HPDE6-E6E7 (cell line): ENCODE data around the gene PRKN.

ENCODE experiments used
- DNase-seq: peaks from one replicate; pipeline ENCODE4 v3.0.0; 2011; ENCODE audit warnings: missing footprints; ENCODE audit errors: extremely low spot score

The PRKN gene

GRCh38 chr6:161963181-161963580, 764.4 kb downstream of the PRKN start:
- DNase-seq: no peak

- no peak for DNase-seq
Observed at GRCh38 chr6:161961796-161962195, 765.8 kb downstream of the PRKN start.

- no peak for DNase-seq
Observed at GRCh38 chr6:161961046-161961445, 766.5 kb downstream of the PRKN start.

DNA sequence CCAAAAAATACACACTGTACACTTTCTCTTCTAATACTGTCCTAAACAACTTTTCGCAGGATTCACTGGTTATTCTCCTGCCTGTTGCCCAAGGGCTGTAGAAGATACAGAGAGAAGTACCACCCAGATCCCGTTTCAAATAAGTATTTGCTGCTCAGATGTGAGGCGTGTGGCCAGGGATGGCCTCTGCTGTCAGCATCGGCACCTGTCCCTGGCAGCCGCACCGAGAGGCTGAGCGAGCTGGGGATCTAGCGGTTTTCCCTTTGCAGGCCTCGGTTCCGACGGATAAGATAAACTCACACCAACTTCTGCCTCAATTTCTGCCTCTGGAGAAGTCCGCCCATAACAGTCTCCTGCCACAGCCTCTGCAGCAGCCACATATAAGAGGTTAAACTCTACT, 768.5 kb downstream of the PRKN start:
- no peak for DNase-seq

DNA sequence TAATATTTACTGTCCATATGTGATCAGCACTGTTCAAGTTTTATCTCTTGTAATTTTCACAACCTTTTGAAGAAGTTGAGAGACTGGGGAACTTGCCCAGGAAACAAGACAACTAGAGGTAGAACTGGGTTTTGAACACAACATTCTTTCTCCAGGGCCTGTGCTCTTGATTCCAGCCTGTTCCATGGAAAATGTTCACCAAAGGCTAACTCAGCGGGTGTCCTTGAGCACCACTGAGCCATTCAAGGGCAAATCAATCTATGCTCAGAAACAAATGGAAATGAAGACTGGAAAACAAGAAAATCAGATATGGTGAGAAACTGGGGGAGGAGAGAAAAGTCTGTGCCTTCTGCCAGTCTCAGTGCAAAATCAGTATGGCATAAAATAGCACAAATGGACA, 771.5 kb downstream of the PRKN start:
- DNase-seq: no peak

GRCh38 chr6:161954699-161955276, 772.8 kb downstream of the PRKN start:
- DNase-seq: no peak

DNA sequence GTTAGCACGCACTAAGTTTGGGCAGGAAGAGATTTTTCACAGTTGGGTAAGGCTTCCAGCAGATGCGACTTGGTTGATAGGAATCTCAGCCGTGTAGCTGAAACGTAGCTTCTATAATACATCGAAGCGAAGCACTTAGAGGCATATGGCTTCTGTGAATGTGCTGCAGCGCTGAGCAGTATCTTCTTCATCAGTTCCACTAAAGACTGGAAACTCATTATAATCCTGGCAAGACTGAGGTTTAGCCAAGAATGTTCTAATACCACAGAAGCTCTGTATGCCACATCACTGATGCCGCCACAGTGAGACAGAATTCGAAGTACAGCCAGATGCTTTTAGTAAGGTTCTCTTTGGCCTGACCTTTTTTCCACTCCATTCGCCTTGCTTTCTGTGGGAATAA, 773.5 kb downstream of the PRKN start:
- DNase-seq: no peak

DNA sequence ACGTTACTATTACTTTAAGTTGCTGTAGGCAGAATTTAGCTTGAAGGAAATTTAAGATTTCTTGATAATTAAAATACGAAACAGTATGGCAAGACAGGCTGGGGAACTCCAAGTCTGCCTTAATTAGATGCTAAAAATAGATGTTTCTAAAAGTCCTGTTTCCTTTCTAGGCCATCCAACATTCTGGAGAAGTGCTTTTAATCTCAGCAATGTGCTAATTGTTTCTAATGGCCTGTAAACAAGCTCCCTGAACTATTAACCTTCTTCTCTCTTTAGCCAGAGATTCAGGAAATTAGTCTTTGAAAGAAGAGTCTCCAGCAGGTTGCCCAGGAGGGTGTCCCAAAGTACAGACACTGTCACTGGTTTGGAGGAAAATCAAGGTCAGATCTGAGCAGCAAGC, 776.4 kb downstream of the PRKN start:
- no peak for DNase-seq

- DNase-seq: no peak
Observed at GRCh38 chr6:161949531-161949930, 778.0 kb downstream of the PRKN start.

DNA sequence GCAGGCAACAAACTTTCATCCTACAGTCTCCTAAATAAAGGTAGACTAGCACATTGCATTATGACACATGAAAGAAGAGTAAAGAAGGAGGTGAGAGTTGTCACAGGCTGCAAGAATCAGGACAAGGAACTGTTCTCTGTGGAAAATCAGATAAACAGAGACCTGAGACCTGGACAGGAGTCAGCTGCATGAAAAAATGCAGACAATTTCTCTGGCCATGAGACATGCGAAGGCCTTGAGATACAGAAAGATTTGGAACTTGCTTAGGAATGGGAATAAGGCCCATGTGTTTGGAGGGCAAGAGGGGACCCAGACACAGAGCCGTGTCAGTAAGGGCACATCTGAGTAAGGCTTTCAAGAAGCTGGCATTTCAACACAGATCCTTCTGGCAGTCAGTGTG, 779.1 kb downstream of the PRKN start:
- DNase-seq: no peak

GRCh38 chr6:161947371-161947770, 780.2 kb downstream of the PRKN start:
- no peak for DNase-seq

GRCh38 chr6:161946461-161946860, 781.1 kb downstream of the PRKN start:
- DNase-seq: no peak

GRCh38 chr6:161943561-161943960, 784.0 kb downstream of the PRKN start:
- no peak for DNase-seq

DNA sequence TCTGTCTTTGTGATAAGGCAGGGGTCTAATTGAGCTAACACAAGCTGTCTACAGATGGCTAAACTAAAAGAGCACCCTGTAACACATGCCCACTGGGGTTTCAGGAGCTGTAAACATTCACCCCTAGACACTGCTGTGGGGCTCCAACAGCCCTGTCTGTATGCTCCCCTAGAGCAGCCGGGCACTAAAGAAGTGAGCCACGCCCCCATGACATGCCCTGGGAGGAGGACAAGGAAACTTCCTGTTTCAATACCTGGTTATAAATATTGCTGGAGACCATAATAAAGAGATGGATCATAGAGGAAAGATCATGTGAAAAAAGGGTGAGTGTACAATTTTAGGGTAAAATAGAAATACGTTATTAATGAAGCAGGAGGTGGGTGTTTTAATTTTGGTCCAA, 786.0 kb downstream of the PRKN start:
- no peak for DNase-seq

GRCh38 chr6:161940519-161940918, 787.0 kb downstream of the PRKN start:
- no peak for DNase-seq

GRCh38 chr6:161926324-161926723, 801.2 kb downstream of the PRKN start:
- no peak for DNase-seq

GRCh38 chr6:161924516-161925116, 803.0 kb downstream of the PRKN start:
- DNase-seq: no peak

GRCh38 chr6:161922631-161923119, 804.9 kb downstream of the PRKN start:
- DNase-seq: no peak

DNA sequence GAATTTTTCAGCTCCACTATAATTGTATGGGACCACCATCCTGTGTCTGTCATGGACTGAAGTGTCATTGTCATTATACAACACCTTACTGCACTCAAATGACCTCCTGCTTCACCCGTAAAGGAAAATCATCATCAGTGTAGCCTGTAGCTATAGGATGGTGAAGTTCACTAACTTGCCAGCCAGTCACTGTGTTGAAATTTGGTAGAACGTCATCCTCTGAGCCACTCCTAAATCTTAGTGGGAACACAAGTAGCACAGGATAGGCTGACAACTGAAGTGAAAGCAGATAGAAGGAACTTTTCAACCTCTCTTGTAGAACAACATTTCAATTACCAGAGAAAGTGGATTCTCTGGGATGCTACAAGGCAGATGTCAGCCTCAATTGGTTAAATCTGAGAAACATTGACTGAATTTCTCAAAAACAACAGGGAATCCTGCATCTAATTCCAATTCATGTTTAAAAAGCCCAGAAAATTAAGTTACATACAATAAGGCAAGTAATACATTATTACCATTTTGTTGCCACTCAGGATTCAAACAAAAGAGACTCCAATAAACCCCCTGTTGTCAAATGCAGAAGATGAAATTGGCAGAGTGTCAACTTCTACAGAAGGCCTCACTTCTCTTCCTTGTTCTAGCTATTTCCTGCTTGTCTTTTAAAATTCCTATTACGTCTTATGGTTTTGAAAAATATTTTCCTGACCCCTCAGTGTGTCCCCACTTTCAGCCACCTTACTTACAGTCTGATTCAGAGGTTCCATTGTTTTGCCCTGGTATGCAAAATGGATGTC, 805.8 kb downstream of the PRKN start:
- DNase-seq: no peak

GRCh38 chr6:161919691-161920090, 807.9 kb downstream of the PRKN start:
- no peak for DNase-seq

- DNase-seq: no peak
Observed at GRCh38 chr6:161918628-161919205, 808.8 kb downstream of the PRKN start.

- no peak for DNase-seq
Observed at GRCh38 chr6:161918109-161918531, 809.4 kb downstream of the PRKN start.

GRCh38 chr6:161917645-161918044, 809.9 kb downstream of the PRKN start:
- DNase-seq: no peak
